Thyroid gland (tissue), 4 donors: ENCODE measurements around the gene SNX27. TPM values are rescaled to one million over a fixed set of nuclear protein-coding genes. Genes with fewer than 3 reads are reported as not detected.

ENCODE experiments used
- DNase-seq, 2 donors: peaks; one replicate each; pipeline ENCODE4 v3.0.0-alpha.2; 2019
- H3K27ac ChIP-seq, 3 donors: fragments of 200-600 bp; sonication (generic); 1 replicate in 2 of 3; 2 replicates in 1 of 3; pipeline ENCODE4 v1.5.1; 2016 to 2019; ENCODE audit warnings: mild to moderate bottlenecking in 1 of 3, moderate library complexity in 1 of 3
- H3K27me3 ChIP-seq: fragments of 200-600 bp; sonication (generic); one replicate; pipeline ENCODE4 v1.5.1; 2019
- H3K36me3 ChIP-seq, 2 donors: fragments of 200-600 bp; sonication (generic); one replicate each; pipeline ENCODE4 v1.5.1; 2016 to 2019
- H3K4me1 ChIP-seq, 2 donors: fragments of 200-600 bp; sonication (generic); one replicate each; pipeline ENCODE4 v1.5.1; 2017 to 2019
- H3K4me3 ChIP-seq, 3 donors: fragments of 200-600 bp; sonication (generic); replicated peaks in 1 of 3; 1 replicate in 2 of 3; 2 replicates in 1 of 3; pipeline ENCODE4 v1.5.1; 2016; ENCODE audit warnings: mild to moderate bottlenecking in 1 of 3
- H3K9me3 ChIP-seq: fragments of 200-600 bp; sonication (generic); one replicate; pipeline ENCODE4 v1.5.1; 2017
- CTCF ChIP-seq, 6 experiments: fragments of 200-600 bp in 3 of 6; fragments of 450-650 bp in 3 of 6; sonication (generic) in 3 of 6; IDR thresholded peaks; one replicate each; pipeline ENCODE4 v1.5.1; 2016 to 2019; ENCODE audit warnings: antibody characterized with exemption in 6 of 6, mild to moderate bottlenecking in 2 of 6, inconsistent platforms in 1 of 6, moderate library complexity in 1 of 6
- POLR2A ChIP-seq, 2 donors: fragments of 450-650 bp; IDR thresholded peaks; one replicate each; pipeline ENCODE4 v1.6.1; 2017; ENCODE audit warnings: antibody characterized with exemption in 2 of 2, mild to moderate bottlenecking in 2 of 2, moderate library complexity in 1 of 2
- WGBS, 2 donors: methylation state at CpG; one replicate each; pipeline ENCODE4 v1.1.5; 2017; 5-methylcytosine and 5-hydroxymethylcytosine counted together
- intact Hi-C: fragments of 100-400 bp; cut with DNase I; formaldehyde crosslinking; loops from one replicate; pipeline ENCODE4 v1.15.1; 2023
- total RNA-seq, 4 donors: library from RNA; depleted of rRNA; stranded (reverse); fragments of >200 nt; gene quantifications; one replicate each; pipeline ENCODE4 v1.2.3, GENCODE V29; 2016

Gene SNX27
- total RNA-seq, 4 donors from 2014 or later, result 33.8 to 43.4 (median 37.9) TPM

- DNase-seq, result no peak
- no peaks in the 10 kb centered on the region for H3K27me3 ChIP-seq
- no peak for TF ChIP-seq POLR2A (IDR thresholded peaks at IDR 0.05)
- no peak for TF ChIP-seq CTCF (IDR thresholded peaks at IDR 0.05)
- peaks cover 0 to 8% of the 10 kb centered on the region in 2 donors for H3K36me3 ChIP-seq
- peaks cover 16 to 24% of the 10 kb centered on the region in 2 donors for H3K4me1 ChIP-seq
- WGBS, 2 donors, result 74 to 79% methylated on average over 8 of the region's 8 CpGs
- H3K27ac ChIP-seq, result no peak overlapping the region
- no peaks in the 10 kb centered on the region for H3K9me3 ChIP-seq
- intact Hi-C loops, result loop anchor here (10.0 kb wide), 1 partner anchor 245 kb away; no protein-coding TSS in a partner anchor
- no peak overlapping the region for H3K4me3 ChIP-seq
Observed at GRCh38 chr1:151579436-151580225, 32.2 kb upstream of the SNX27 start.

GRCh38 chr1:151581451-151581850 lies 30.4 kb upstream of the SNX27 start:
- WGBS, 2 donors, result 78 to 84% methylated on average over 5 of the region's 5 CpGs
- H3K27me3 ChIP-seq, result no peaks in the 10 kb centered on the region
- H3K9me3 ChIP-seq, result no peaks in the 10 kb centered on the region
- no peak overlapping the region for H3K4me3 ChIP-seq
- H3K4me1 ChIP-seq, result peaks cover 16 to 31% of the 10 kb centered on the region in 2 donors
- H3K27ac ChIP-seq, result peak overlapping the region in 1 of 3 donors; percentile 47
- peaks cover 0 to 8% of the 10 kb centered on the region in 2 donors for H3K36me3 ChIP-seq
- DNase-seq, result no peak
- intact Hi-C loops, result loop anchor here (10.0 kb wide), 1 partner anchor 243 kb away; no protein-coding TSS in a partner anchor
- TF ChIP-seq CTCF (IDR thresholded peaks at IDR 0.05) (no peak), POLR2A (IDR thresholded peaks at IDR 0.05) (no peak)

GRCh38 chr1:151581921-151582320 lies 29.9 kb upstream of the SNX27 start:
- H3K4me1 ChIP-seq, result peaks cover 16 to 31% of the 10 kb centered on the region in 2 donors
- H3K27ac ChIP-seq, result peak overlapping the region; percentile 47 to 58 (median 55)
- intact Hi-C loops, result loop anchor here (10.0 kb wide), 1 partner anchor 243 kb away; no protein-coding TSS in a partner anchor
- DNase-seq, result peak; percentile 35 to 42
- H3K36me3 ChIP-seq, result peaks cover 0 to 8% of the 10 kb centered on the region in 2 donors
- WGBS, 2 donors, result 40 to 44% methylated on average over 1 of the region's 1 CpG
- no peak for TF ChIP-seq CTCF (IDR thresholded peaks at IDR 0.05)
- no peak for TF ChIP-seq POLR2A (IDR thresholded peaks at IDR 0.05)
- H3K4me3 ChIP-seq, result no peak overlapping the region
- H3K9me3 ChIP-seq, result no peaks in the 10 kb centered on the region
- no peaks in the 10 kb centered on the region for H3K27me3 ChIP-seq

- WGBS, 2 donors, result 70 to 72% methylated on average over 2 of the region's 2 CpGs
Observed at GRCh38 chr1:151583796-151584195, 28.1 kb upstream of the SNX27 start.

More at GRCh38 chr1:151583796-151584195, 28.1 kb upstream of the SNX27 start:
- Histone ChIP-seq H3K9me3 (no peaks in the 10 kb centered on the region), H3K36me3 (peaks cover 0 to 7% of the 10 kb centered on the region in 2 donors), H3K4me3 (no peak overlapping the region), H3K27ac (no peak overlapping the region), H3K27me3 (no peaks in the 10 kb centered on the region), H3K4me1 (peaks cover 16 to 31% of the 10 kb centered on the region in 2 donors)
- DNase-seq, result no peak
- no peak for TF ChIP-seq POLR2A (IDR thresholded peaks at IDR 0.05)
- no peak for TF ChIP-seq CTCF (IDR thresholded peaks at IDR 0.05)
- intact Hi-C loops, result loop anchor here (10.0 kb wide), 1 partner anchor 241 kb away; no protein-coding TSS in a partner anchor
